Astrocyte of the cerebellum (primary cell): ENCODE results near the gene INTS7.

Experiments
- DNase-seq: peaks from one replicate; pipeline ENCODE4 v3.0.0-alpha.2; 2011; ENCODE audit warnings: low read depth
- H3K4me3 ChIP-seq: 2 replicates; pipeline ENCODE4 v1.5.1; 2011; ENCODE audit warnings: mild to moderate bottlenecking, low read depth, low read length, moderate library complexity
- CTCF ChIP-seq: IDR thresholded peaks from 2 replicates; pipeline ENCODE4 v1.5.1; 2012; ENCODE audit warnings: low read length, low read depth, moderate library complexity, mild to moderate bottlenecking; ENCODE audit errors: missing control alignments
- in situ Hi-C: cut with HindIII; loops from 2 replicates; pipeline ENCODE4 v1.10.0; 2017; ENCODE audit warnings: low sequenced_read_pairs

INTS7 gene

GRCh38 chr1:212074313-212074712 is 39.0 kb upstream of the INTS7 start:
- no peak overlapping the region for H3K4me3 ChIP-seq
- DNase-seq, result no peak
- in situ Hi-C loops, result loop anchor here (25.0 kb wide), 1 partner anchor 213 kb away; the partner anchor contains the start of gene PPP2R5A
- no peak for TF ChIP-seq CTCF

GRCh38 chr1:212073490-212073889 is 38.1 kb upstream of the INTS7 start:
- in situ Hi-C loops, result loop anchor here (25.0 kb wide), 1 partner anchor 214 kb away; the partner anchor contains the start of gene PPP2R5A
- no peak for TF ChIP-seq CTCF
- no peak overlapping the region for H3K4me3 ChIP-seq
- no peak for DNase-seq

GRCh38 chr1:212072047-212072446 is 36.7 kb upstream of the INTS7 start:
- DNase-seq, result no peak
- H3K4me3 ChIP-seq, result no peak overlapping the region
- no peak for TF ChIP-seq CTCF
- in situ Hi-C loops, result loop anchor here (25.0 kb wide), 1 partner anchor 215 kb away; the partner anchor contains the start of gene PPP2R5A

GRCh38 chr1:212070720-212071302 is 35.5 kb upstream of the INTS7 start:
- DNase-seq, result peak; percentile 54
- peak; percentile 54 for TF ChIP-seq CTCF
- in situ Hi-C loops, result loop anchor here (25.0 kb wide), 1 partner anchor 216 kb away; the partner anchor contains the start of gene PPP2R5A
- H3K4me3 ChIP-seq, result no peak overlapping the region

GRCh38 chr1:212067787-212068186 is 32.4 kb upstream of the INTS7 start:
- no peak for TF ChIP-seq CTCF
- in situ Hi-C loops, result loop anchor here (10.0 to 25.0 kb wide), 2 partner anchors 220 to 297 kb away; partner anchors contain the start of gene PPP2R5A
- DNase-seq, result no peak
- H3K4me3 ChIP-seq, result no peak overlapping the region

GRCh38 chr1:212062832-212063438 is 27.6 kb upstream of the INTS7 start:
- in situ Hi-C loops, result loop anchor here (10.0 to 25.0 kb wide), 2 partner anchors 224 to 302 kb away; partner anchors contain the start of gene PPP2R5A
- no peak overlapping the region for H3K4me3 ChIP-seq
- peak; percentile 60 for TF ChIP-seq CTCF
- peak; percentile 24 for DNase-seq
